HG03442 (cell line): ENCODE results near the gene CD274.
A peak's percentile ranks its signal among the peaks of the same experiment; 100 is the strongest.
"Not testable (repeated sequence)": the region's sequence is repeated elsewhere in the genome, so short reads cannot be mapped to it uniquely, and the experiment has no call there.

Experiments used
- ATAC-seq: cut with Tn5 transposase; IDR thresholded peaks from one replicate; pipeline ENCODE4 v1.9.1; 2021; ENCODE audit warnings: mild to moderate bottlenecking, moderate library complexity; ENCODE audit not compliant: unreplicated experiment

CD274 gene

DNA sequence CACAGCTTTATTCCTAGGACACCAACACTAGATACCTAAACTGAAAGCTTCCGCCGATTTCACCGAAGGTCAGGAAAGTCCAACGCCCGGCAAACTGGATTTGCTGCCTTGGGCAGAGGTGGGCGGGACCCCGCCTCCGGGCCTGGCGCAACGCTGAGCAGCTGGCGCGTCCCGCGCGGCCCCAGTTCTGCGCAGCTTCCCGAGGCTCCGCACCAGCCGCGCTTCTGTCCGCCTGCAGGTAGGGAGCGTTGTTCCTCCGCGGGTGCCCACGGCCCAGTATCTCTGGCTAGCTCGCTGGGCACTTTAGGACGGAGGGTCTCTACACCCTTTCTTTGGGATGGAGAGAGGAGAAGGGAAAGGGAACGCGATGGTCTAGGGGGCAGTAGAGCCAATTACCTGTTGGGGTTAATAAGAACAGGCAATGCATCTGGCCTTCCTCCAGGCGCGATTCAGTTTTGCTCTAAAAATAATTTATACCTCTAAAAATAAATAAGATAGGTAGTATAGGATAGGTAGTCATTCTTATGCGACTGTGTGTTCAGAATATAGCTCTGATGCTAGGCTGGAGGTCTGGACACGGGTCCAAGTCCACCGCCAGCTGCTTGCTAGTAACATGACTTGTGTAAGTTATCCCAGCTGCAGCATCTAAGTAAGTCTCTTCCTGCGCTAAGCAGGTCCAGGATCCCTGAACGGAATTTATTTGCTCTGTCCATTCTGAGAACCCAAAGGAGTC, at the start of gene CD274:
TSS of gene CD274 (plus strand) at position 184 of the 733 bp plus-strand sequence. CDS start 5,572 bp downstream, outside the sequence.
- peak; percentile 55 for ATAC-seq

- no peak for ATAC-seq
Observed at GRCh38 chr9:5402217-5402616, 48.1 kb upstream of the CD274 start.

DNA sequence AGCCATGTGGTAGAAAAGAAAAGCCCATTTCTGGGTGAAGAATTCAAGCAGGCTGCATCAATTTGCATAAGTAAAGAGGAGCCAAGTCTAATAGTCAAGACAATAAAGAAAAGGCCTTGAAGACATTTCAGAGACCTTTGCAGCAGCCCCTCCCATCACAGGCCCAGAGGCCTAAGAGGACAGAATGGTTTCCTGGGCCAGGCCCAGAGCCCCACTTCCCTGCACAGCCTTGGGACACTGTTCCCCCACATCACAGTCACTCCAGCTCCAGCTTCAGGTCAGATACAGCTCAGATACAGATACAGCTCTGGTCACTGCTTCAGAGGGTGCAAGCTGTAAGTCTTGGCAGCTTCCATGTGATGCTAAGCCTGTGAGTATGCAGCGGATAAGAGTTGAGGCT, 41.7 kb upstream of the CD274 start:
- no peak for ATAC-seq

- ATAC-seq: no peak
Observed at GRCh38 chr9:5416953-5417352, 33.4 kb upstream of the CD274 start.

DNA sequence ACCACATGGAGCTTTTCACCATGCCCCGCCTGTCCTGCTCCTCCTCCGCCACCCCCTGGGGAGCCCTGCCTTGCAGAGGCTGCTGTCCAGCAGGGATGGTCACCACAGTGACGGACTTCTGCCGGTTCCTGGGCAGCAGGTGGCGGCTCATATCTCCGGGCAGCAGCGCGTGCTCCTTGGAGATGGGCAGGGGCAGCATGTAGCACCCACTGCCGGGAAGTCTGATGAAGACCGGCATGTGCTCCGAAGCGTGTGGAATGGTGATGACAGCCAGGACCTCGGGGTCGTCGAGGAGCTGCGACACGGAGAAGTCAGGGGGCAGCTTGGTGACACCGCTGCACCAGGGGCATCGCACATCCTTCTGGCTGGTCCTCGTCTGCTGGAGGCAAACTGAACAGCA, 31.9 kb upstream of the CD274 start:
- no peak for ATAC-seq

DNA sequence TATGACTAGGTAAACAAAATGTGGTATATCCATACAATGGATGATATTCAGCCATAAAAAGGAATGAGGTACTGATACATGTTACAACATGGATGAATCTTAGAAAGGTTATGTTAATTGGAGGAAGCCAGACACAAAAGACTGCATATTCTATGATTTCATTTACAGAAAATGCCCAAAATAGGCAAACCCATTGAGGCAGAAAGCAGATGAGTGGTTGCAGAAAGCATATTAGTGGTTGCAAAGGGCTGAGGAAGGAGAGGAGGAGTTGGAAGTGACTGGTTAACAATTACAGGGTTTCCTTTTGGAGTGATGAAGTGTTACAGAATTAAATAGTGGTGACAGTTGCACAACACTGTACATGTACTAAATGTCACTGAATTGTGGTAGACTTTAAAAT, 30.4 kb upstream of the CD274 start:
- ATAC-seq: no peak

DNA sequence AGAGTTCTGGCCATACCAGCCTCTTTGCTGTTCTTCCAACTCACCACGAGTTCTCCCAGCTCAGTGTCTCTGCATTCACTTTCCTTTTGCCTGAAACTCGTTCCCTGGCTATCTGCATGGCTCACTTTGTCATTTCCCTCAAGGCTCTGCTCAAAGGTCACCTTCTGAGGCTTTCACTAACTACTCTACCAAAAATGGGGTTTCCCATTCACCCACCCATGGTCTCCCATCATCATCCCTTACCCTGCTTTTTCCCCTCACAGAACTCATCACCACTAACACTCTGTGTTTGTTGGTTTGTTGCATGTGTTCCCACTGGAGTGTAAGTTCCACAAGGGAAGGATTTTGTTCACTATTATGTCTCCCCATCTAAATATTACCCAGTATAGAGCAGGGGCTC, 29.2 kb upstream of the CD274 start:
- no peak for ATAC-seq

DNA sequence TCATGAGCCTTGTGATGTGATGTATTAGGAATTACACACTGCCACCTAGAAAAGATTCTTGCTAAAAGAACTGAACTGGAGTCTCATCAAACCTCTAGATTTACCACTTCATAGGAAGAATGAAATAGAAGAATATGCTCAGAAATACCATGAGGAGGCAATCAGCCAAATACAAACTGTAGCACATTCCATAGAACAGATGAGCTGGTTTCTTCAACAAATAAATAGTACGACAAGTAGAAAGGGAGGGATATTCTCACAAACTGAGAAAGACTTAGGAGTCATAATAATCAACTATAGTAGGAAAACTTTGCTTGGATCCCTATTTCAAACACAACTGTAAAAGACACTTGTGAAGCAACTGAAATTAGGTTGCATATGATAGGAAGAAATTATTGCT, 28.1 kb upstream of the CD274 start:
- no peak for ATAC-seq

DNA sequence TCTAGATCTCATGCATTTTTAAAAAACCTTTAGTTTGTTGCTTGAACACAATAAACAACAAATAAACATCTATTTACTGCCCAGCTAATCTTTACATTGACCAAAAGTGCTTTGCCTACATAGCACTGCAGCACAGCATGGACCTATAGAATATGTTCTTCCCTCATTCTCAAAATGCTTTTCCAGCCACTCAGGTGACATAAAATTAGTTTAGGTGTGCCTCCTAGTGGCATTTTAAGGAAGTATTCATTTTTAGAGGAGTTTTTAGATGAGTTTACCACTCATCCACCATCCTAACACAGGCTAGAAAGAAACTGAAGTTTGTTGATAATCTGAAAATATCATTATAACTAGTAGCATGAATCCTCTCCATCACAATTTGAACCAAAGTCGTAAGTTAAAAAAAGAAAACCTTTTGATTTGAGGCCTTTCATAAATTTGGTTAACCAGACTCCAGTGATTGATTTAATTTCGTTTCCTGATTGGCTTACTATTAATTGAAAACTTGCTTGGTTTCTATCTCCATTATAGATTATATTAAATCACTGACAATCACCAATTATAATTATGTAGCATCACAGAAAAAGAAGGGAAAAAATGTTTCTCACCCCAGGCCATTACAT, 25.2 kb upstream of the CD274 start:
- ATAC-seq: no peak

DNA sequence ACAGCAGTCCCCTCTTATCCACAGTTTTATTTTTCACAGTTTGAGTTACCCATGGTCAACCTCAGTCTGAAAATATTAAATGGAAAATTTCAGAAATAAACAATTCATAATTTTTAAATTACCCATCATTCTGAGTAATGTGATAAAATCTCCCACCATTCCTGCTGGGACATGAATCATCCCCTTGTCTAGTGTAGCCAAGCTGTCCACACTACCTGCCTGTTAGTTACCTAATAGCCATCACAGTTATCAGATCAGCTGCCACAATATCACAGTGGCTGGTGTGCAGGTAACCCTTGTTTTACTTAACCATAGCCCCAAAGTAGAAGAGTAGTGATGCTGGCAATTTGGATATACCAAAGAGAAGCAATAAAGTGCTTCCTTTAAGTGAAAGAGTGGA, 23.3 kb upstream of the CD274 start:
- ATAC-seq: no peak

DNA sequence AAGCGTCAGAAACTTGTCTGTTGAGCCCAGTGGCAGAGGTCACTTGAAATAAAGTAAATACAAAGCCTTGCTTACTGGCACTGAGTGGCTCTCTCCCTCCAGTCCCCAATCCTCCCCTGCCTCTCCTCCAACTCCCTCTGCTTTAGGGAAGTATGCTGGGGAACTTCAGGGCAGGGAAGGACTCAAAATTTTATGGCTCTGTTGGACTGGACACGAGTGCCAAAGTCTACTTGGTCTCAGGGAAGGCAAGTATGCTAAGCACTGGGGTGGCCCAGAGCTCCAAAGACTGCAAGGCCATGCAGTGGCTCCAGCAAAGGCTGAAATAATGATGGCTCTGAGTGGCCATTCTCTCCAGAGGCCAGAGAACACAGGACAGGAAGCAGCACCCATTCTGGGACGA, 22.2 kb upstream of the CD274 start:
- no peak for ATAC-seq

- no peak for ATAC-seq
Observed at GRCh38 chr9:5428794-5429528, 21.4 kb upstream of the CD274 start.

GRCh38 chr9:5429873-5430564, 20.3 kb upstream of the CD274 start:
- ATAC-seq: no peak

DNA sequence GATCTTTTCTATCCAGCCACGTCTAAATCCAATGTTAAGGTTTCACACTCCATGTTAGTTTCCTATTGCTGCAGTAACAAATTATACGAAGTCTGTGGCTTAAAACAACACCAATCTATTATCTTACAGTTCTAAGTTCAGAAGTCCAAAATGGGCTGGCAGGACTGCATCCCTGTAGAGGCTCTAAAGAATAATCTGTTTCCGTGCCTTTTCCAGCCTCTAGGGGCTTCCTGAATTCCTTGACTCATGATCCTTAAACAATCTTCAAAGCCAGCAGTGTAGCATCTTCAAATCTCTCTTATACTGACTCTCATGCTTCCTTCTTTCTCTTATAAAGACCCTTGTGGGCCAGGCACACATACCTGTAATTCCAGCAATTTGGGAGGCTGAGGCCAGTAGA, 19.4 kb upstream of the CD274 start:
- ATAC-seq: no peak

DNA sequence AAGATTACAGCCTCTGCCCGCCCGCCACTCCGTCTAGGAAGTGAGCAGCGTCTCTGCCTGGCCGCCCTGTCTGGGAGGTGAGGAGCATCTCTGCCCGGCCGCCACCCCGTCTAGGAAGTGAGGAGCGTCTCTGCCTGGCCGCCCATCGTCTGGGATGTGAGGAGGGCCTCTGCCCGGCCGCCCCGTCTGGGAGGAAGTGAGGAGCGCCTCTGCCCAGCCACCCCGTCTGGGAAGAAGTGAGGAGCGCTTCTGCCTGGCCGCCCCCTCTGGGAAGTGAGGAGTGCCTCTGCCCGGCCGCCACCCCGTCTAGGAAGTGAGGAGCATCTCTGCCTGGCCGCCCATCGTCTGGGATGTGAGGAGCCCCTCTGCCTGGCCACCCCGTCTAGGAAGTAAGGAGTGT, 17.5 kb upstream of the CD274 start:
- not testable (repeated sequence) for ATAC-seq

DNA sequence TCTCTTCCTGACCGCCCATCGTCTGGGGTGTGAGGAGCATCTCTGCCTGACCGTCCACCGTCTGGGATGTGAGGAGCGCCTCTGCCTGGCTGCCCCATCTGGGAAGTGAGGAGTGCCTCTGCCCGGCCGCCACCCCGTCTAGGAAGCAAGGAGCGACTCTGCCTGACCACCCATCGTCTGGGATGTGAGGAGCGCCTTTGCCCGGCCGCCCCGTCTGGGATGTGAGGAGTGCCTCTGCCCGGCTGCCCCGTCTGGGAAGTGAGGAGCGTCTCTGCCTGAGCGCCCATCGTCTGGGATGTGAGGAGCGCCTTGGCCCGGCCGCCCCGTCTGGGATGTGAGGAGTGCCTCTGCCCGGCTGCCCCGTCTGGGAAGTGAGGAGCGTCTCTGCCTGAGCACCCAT, 17.0 kb upstream of the CD274 start:
- ATAC-seq: not testable (repeated sequence)

- not testable (repeated sequence) for ATAC-seq
Observed at GRCh38 chr9:5433841-5434810, 16.2 kb upstream of the CD274 start.

DNA sequence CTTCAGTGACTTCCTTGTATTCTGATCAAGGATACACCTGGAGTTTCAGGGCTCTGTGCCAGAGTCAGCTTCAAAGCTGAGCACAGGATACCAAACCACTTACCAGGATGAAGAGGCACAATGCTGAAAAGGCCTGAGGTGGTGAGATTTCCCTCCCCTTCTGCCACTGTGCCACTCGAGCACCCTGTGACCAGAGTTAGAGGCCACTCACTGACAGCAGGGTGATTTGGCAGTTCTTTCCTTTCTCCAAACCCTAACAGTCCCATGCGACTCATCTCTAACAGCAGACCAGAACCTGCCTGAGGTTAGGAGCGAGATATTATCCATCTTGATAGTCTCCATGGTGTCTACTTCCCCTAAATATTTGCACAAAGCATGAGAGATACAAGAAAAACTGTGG, 14.4 kb upstream of the CD274 start:
- ATAC-seq: no peak

DNA sequence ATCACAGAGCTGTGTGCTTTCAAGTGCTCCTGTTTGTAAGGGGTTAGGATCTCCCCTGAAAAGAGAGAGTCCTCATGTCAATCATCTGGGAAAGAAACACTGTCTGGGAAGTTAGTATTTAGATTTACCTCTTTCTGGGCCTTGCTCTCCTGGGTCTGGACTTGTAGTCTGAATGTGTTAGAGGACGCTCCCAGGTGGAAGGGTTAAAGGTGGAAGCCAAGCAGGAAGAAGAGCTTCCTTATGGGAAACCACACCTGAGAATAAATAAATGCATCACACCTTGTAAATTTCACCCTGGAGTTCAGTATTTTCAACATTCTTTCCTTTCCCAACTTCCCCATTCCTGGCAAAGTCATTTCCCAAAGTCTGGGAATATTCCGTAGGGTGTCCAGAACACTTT, 13.9 kb upstream of the CD274 start:
- ATAC-seq: no peak
